ENCODE measurements around the gene PLPP1. TPM values are rescaled to one million over a fixed set of nuclear protein-coding genes. Genes with fewer than 3 reads are reported as not detected.

The PLPP1 gene
- total and polyA plus RNA-seq, 2 of the 13 experiments (the other 11 are each of a cell fraction or from before 2014, with no cell fraction given), result 7.3 to 12.1 TPM

DNA sequence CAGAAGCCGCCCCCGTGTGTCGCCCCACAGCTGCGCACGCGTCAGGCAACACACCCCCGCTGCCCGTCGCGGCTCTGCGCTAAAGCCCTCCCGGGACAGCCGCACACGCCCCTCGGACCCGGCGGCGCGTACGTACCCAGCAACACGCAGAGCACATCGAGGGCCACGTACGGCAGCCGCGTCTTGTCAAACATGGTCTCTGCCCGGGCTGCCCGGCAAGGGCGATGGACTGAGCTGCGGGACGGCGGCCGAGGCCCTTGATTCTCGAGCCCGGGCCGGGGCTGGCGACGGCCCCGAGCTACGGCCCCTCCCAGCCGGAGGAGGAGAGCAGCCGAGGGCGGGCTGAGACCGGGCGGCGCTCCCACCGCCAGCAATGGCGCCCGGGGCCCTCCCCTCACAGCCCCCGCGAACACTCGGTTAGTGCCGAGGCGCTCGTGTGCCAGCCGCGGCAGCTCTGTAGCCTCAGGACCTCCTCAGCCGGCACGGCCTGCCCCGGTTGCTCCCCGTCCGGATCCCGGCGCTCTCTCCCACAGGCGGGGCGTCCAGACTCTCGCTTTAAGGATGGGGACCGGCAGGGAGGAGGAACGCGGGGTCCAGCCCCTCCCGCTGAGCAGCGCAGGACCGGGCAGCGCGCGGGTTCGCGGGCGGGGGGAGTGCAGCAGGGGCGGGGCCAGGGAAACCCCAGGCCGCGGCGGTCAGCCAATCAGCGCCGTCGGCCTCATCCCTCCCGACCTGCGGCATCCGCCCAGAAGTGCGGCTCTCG lies at the start of gene PLPP1 (continued):
- no peak for TF ChIP-seq ZNF256 (CRISPR knock-in tag; conservative IDR thresholded peaks at IDR 0.05)
- no peak for TF ChIP-seq ZNF343 (CRISPR knock-in tag; IDR thresholded peaks at IDR 0.05)
- TF ChIP-seq ZNF781 (CRISPR knock-in tag; IDR thresholded peaks at IDR 0.05; ENCODE audit: borderline replicate concordance, not compliant biosample characterization), result peak; percentile 7
- TF ChIP-seq, protein P1, sequence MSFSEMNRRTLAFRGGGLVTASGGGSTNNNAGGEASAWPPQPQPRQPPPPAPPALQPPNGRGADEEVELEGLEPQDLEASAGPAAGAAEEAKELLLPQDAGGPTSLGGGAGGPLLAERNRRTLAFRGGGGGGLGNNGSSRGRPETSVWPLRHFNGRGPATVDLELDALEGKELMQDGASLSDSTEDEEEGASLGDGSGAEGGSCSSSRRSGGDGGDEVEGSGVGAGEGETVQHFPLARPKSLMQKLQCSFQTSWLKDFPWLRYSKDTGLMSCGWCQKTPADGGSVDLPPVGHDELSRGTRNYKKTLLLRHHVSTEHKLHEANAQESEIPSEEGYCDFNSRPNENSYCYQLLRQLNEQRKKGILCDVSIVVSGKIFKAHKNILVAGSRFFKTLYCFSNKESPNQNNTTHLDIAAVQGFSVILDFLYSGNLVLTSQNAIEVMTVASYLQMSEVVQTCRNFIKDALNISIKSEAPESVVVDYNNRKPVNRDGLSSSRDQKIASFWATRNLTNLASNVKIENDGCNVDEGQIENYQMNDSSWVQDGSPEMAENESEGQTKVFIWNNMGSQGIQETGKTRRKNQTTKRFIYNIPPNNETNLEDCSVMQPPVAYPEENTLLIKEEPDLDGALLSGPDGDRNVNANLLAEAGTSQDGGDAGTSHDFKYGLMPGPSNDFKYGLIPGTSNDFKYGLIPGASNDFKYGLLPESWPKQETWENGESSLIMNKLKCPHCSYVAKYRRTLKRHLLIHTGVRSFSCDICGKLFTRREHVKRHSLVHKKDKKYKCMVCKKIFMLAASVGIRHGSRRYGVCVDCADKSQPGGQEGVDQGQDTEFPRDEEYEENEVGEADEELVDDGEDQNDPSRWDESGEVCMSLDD (CRISPR knock-in tag; IDR thresholded peaks at IDR 0.05; ENCODE audit: borderline replicate concordance), result no peak
- TF ChIP-seq ZFP90 (CRISPR knock-in tag; IDR thresholded peaks at IDR 0.05; ENCODE audit: borderline replicate concordance), result peak; percentile 61; the same call in 1 of the 2 replicates
- TF ChIP-seq MAFK (conservative IDR thresholded peaks at IDR 0.05 in 1 of 2, IDR thresholded peaks at IDR 0.05 in 1 of 2; ENCODE audit: low read length in 2 of 2), result no peak
- TF ChIP-seq, protein P2, sequence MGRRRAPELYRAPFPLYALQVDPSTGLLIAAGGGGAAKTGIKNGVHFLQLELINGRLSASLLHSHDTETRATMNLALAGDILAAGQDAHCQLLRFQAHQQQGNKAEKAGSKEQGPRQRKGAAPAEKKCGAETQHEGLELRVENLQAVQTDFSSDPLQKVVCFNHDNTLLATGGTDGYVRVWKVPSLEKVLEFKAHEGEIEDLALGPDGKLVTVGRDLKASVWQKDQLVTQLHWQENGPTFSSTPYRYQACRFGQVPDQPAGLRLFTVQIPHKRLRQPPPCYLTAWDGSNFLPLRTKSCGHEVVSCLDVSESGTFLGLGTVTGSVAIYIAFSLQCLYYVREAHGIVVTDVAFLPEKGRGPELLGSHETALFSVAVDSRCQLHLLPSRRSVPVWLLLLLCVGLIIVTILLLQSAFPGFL (CRISPR knock-in tag; IDR thresholded peaks at IDR 0.05), result no peak
- TF ChIP-seq CREM (IDR thresholded peaks at IDR 0.05), result no peak
- TF ChIP-seq CREM (CRISPR knock-in tag; IDR thresholded peaks at IDR 0.05), result no peak
- TF ChIP-seq GABPB1 (CRISPR knock-in tag; IDR thresholded peaks at IDR 0.05), result peak; percentile 73
- TF ChIP-seq ZNF101 (CRISPR knock-in tag; IDR thresholded peaks at IDR 0.05; ENCODE audit: borderline replicate concordance, low read depth), result no peak
- TF ChIP-seq, protein P3, sequence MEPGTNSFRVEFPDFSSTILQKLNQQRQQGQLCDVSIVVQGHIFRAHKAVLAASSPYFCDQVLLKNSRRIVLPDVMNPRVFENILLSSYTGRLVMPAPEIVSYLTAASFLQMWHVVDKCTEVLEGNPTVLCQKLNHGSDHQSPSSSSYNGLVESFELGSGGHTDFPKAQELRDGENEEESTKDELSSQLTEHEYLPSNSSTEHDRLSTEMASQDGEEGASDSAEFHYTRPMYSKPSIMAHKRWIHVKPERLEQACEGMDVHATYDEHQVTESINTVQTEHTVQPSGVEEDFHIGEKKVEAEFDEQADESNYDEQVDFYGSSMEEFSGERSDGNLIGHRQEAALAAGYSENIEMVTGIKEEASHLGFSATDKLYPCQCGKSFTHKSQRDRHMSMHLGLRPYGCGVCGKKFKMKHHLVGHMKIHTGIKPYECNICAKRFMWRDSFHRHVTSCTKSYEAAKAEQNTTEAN (CRISPR knock-in tag; conservative IDR thresholded peaks at IDR 0.05), result no peak
- TF ChIP-seq ZKSCAN1 (IDR thresholded peaks at IDR 0.05; ENCODE audit: low read length), result no peak
- peak; percentile 91 for TF ChIP-seq SRSF1 (optimal IDR thresholded peaks at IDR 0.05; ENCODE audit: low read depth, low read length)
- peak; percentile 20; the same call in 1 of the 2 replicates for TF ChIP-seq ZNF607 (CRISPR knock-in tag; IDR thresholded peaks at IDR 0.05; ENCODE audit: borderline replicate concordance)
- TF ChIP-seq ZSCAN20 (CRISPR knock-in tag; IDR thresholded peaks at IDR 0.05; ENCODE audit: borderline replicate concordance), result peak; percentile 83; the same call in 1 of the 2 replicates
- TF ChIP-seq MAZ (IDR thresholded peaks at IDR 0.05; ENCODE audit: borderline replicate concordance, low read depth, low read length), result no peak
- no peak; the same call in none of the 2 replicates for TF ChIP-seq MAZ (CRISPR knock-in tag; IDR thresholded peaks at IDR 0.05; ENCODE audit: low read depth)
- TF ChIP-seq KLF9 (CRISPR knock-in tag; IDR thresholded peaks at IDR 0.05; ENCODE audit: low read depth), result no peak
- TF ChIP-seq, protein P4, sequence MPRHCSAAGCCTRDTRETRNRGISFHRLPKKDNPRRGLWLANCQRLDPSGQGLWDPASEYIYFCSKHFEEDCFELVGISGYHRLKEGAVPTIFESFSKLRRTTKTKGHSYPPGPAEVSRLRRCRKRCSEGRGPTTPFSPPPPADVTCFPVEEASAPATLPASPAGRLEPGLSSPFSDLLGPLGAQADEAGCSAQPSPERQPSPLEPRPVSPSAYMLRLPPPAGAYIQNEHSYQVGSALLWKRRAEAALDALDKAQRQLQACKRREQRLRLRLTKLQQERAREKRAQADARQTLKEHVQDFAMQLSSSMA (CRISPR knock-in tag; IDR thresholded peaks at IDR 0.05), result peak; percentile 94
- 0 out of 2 replicates have a peak, but pooled peaks have one; percentile 57 for TF ChIP-seq ZNF567 (CRISPR knock-in tag; IDR thresholded peaks at IDR 0.05; ENCODE audit: borderline replicate concordance)
- TF ChIP-seq, protein P5, sequence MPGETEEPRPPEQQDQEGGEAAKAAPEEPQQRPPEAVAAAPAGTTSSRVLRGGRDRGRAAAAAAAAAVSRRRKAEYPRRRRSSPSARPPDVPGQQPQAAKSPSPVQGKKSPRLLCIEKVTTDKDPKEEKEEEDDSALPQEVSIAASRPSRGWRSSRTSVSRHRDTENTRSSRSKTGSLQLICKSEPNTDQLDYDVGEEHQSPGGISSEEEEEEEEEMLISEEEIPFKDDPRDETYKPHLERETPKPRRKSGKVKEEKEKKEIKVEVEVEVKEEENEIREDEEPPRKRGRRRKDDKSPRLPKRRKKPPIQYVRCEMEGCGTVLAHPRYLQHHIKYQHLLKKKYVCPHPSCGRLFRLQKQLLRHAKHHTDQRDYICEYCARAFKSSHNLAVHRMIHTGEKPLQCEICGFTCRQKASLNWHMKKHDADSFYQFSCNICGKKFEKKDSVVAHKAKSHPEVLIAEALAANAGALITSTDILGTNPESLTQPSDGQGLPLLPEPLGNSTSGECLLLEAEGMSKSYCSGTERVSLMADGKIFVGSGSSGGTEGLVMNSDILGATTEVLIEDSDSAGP (CRISPR knock-in tag; IDR thresholded peaks at IDR 0.05; ENCODE audit: borderline replicate concordance), result peak; percentile 98

Measured in HepG2 (cell line).